ENCODE results near the gene NUP210L. TPM values are rescaled to one million over a fixed set of nuclear protein-coding genes. Genes with fewer than 3 reads are reported as not detected.

The NUP210L gene
- total and polyA plus RNA-seq, 2 of the 13 experiments (the other 11 are each of a cell fraction or from before 2014, with no cell fraction given): not detected

- TF ChIP-seq PAXIP1 (CRISPR knock-in tag; conservative IDR thresholded peaks at IDR 0.05): peak; percentile 50
- TF ChIP-seq ZBTB3 (CRISPR knock-in tag; IDR thresholded peaks at IDR 0.05; ENCODE audit: borderline replicate concordance, low read depth): 0 out of 2 replicates have a peak, but pooled peaks have one; percentile 75
- 0 out of 2 replicates have a peak, but pooled peaks have one; percentile 30 for TF ChIP-seq ZNF670 (CRISPR knock-in tag; IDR thresholded peaks at IDR 0.05; ENCODE audit: borderline replicate concordance)
- TF ChIP-seq SRY (CRISPR knock-in tag; IDR thresholded peaks at IDR 0.05): peak; percentile 71; the same call in 1 of the 2 replicates
- TF ChIP-seq SAFB2 (CRISPR knock-in tag; IDR thresholded peaks at IDR 0.05; ENCODE audit: borderline replicate concordance, low read depth): peak; percentile 89; the same call in 1 of the 2 replicates
- peak; percentile 78; the same call in 1 of the 2 replicates for TF ChIP-seq NR2C2 (CRISPR knock-in tag; IDR thresholded peaks at IDR 0.05; ENCODE audit: borderline replicate concordance)
- peak; percentile 22 to 76; a peak in 3 of 4 replicates for TF ChIP-seq EP300 (IDR thresholded peaks at IDR 0.05; ENCODE audit: low read depth in 2 of 2, low read length in 2 of 2)
- peak; percentile 75 for TF ChIP-seq EP300 (CRISPR knock-in tag; IDR thresholded peaks at IDR 0.05; ENCODE audit: borderline replicate concordance)
- TF ChIP-seq ZNF446 (CRISPR knock-in tag; IDR thresholded peaks at IDR 0.05): no peak
- 0 out of 2 replicates have a peak, but pooled peaks have one; percentile 50 for TF ChIP-seq ZNF609 (CRISPR knock-in tag; IDR thresholded peaks at IDR 0.05; ENCODE audit: borderline replicate concordance)
- TF ChIP-seq ATF5 (CRISPR knock-in tag; IDR thresholded peaks at IDR 0.05; ENCODE audit: low read depth): peak; percentile 81; the same call in 1 of the 2 replicates
- TF ChIP-seq FOXJ3 (CRISPR knock-in tag; IDR thresholded peaks at IDR 0.05; ENCODE audit: borderline replicate concordance): peak; percentile 52; the same call in 1 of the 2 replicates
- TF ChIP-seq BRF2 (CRISPR knock-in tag; IDR thresholded peaks at IDR 0.05): no peak
- TF ChIP-seq KDM2A (CRISPR knock-in tag; IDR thresholded peaks at IDR 0.05; ENCODE audit: borderline replicate concordance, low read depth): peak; percentile 88
- peak; percentile 82; the same call in 1 of the 2 replicates for TF ChIP-seq IKZF5 (CRISPR knock-in tag; IDR thresholded peaks at IDR 0.05)
- peak; percentile 94 for TF ChIP-seq PHF8 (CRISPR knock-in tag; IDR thresholded peaks at IDR 0.05)
These were observed 164.3 kb downstream of the NUP210L start, which contains the start of gene RPS27 (continued) for GRCh38 chr1:153990468-153991150.

Data from HepG2 (cell line).